HG03108 (cell line): Measurements from ENCODE around the gene KLF13.

Experiments used
- ATAC-seq: cut with Tn5 transposase; IDR thresholded peaks from one replicate; pipeline ENCODE4 v1.9.1; 2021; ENCODE audit warnings: moderate library complexity; ENCODE audit not compliant: unreplicated experiment

KLF13 gene

DNA sequence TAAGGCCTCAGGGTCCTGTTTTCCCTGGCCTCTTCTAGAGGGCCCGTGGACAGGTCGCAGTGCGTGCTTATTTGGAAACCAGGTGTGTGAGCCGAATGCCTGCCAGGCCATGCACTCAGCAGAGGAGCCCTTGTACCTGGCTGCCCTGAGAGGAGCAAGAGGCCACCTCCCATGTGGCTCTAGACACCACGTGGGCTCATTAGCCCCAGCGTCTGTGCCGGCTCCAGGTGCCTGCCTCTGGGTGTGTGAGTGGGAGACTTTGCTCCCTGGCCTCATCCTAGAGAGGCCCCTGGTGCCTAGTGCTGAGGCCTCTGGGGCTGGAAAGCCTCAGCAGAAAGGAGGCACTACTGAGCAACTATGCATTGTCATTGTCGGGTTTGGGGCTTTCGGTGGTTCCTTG, 50.4 kb downstream of the KLF13 start:
- no peak for ATAC-seq

DNA sequence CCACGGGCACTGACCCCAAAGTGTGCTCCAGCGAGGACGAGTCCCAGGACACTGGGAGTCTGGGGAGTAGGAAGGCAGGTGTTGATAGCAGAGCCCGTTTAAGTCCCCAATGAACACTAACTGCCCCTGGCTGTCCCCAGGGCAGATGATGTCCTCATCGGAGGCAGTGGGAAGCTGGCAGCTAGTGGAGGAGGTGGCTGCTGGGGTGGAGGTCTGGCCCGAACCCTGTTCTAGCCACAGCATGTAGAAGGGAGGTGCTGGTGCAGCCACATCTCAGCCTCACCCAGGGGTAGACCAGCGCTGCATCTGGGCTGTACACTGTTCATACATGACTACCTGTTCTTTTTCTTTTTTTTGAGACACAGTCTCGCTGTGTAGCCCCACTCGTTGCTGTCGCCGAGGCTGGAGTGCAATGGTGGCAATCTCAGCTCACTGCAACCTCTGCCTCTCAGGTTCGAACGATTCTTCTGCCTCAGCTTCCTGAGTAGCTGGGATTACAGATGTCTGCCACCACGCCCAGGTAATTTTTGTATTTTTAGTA, 51.8 kb downstream of the KLF13 start:
- ATAC-seq = no peak

DNA sequence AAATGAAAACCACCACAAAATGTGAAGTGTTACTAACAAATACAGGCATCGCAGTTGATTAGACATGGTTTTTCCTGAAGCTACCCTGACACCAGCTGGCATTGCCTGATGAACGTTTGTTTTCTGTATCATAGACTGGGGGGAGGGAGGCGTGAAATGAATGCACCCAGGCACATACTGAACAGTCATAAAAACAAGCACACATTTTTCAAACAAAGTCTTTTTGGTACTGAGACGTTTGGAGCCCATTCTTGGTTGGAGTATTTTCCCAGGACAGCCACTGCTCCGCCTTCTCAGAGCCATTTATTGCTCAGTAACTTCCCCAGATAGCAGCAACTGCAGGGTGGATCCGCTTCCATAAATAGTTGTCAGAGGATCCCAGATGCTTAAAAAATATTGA, 52.4 kb downstream of the KLF13 start:
- ATAC-seq = no peak

- no peak for ATAC-seq
These were observed 52.9 kb downstream of the KLF13 start for GRCh38 chr15:31379577-31379976.

DNA sequence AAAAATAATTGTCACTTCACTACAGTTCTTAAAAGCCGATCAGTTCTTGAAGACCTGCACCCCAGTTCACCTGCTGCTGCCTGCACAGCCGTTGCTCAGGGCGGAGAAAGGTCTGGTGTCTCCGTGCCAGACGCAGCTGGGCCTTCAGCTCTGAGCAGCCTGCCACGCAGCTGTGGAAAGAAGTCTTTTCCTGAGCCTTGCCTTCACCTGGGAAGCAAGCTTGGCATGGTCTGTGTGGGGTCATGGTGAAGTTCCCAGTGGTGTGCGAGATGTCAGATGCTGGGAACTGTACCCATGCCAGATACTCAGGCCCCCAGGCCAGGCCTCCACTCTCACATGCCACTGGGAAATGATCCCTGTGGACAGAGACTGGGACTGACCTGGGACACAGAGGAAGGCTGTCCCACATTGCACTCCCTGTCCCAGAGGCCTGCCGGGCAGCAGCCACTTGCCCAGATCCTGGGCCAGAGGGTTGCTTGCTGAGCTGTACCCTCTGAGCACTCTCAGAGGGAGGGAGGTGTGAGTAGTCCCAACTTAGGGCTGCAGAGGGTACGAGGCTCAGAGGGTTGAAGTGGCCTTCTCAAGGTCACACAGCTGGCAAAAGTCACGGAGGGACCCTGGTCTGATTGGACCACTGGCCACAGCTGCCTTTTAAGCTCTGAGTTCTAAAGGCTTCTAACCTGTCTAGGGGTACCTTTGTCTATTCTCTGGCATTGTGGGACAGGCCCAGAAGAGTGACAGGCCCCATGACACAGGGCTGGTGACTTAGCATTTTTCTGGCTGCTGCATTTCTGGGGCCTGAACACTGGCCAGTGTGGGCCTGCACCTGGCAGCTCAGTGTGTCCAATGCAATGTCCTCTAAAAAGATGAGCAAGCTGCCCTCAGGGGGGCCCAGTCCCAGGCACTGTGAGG, 55.4 kb downstream of the KLF13 start:
- no peak for ATAC-seq

DNA sequence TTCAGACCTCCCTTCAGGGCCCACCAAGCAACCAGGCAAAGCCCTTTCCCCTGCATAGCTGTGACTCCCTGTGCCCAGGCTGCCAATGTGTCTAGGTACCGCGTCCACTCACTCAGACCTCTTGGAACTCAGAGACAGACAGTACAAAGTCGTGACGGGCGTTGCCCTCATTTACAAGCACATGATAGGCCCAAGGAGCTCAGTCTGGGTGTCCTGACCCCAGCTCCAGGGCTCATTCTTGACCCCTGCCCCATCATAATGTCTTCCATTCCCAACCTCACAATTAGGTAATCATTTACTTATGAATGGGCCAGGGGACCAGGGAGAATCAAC, 56.0 kb downstream of the KLF13 start:
- ATAC-seq = no peak

DNA sequence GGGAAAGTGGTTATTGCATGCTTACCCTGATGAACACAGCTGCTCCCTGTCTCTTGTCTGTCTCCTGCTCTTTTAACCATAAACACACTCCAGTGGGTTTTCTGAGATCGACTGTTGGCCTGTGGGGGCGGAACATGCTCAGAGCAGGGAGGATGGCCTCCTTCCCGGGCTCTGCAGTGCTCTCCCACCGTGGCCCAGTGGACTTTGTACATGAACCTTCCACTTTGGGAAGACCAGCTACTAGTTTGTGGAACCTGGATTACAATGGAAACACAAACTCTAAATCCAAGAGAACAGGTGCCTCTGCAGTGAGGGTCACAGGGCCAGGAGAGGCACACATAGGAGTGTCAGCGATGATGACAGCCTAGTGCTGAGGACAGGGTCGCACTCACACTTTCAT, 56.5 kb downstream of the KLF13 start:
- ATAC-seq = no peak

DNA sequence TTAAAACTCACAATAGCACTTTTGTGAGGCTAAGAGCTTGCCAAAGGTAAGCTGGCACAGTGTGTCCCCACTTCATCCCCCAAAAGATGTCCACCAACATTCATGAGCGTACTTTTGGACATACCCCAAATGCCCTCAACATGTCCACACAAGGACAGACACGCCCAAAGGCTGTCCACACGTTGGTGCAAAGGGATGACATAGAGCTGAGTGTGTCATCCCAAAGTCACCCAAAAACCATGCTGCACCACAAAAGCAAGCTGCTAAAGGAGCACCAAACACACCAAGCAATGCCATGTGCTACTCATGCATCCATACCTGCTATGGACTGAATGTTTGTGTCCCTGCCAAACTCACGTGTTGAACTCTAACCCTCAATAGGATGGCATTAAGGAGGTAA, 57.9 kb downstream of the KLF13 start:
- no peak for ATAC-seq

DNA sequence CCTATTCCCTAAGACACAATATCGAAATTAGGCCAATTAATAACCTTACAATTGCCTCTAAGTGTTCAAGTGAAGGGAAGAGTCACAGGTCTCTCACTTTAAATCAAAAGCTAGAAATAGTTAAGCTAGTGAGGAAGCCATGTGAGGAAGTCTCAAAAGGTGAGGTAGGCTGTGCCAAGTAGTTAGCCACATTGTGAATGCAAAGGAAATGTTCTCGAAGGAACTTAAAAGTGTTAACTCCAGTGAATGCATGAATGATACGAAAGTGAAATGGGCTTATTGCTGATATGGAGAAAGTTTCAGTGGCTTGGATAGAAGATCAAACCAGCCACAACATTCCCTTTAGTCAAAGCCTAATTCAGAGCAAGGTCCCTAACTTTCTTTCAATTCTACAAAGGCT, 59.1 kb downstream of the KLF13 start:
- ATAC-seq = no peak

GRCh38 chr15:31387092-31387478, 60.5 kb downstream of the KLF13 start:
- no peak for ATAC-seq

DNA sequence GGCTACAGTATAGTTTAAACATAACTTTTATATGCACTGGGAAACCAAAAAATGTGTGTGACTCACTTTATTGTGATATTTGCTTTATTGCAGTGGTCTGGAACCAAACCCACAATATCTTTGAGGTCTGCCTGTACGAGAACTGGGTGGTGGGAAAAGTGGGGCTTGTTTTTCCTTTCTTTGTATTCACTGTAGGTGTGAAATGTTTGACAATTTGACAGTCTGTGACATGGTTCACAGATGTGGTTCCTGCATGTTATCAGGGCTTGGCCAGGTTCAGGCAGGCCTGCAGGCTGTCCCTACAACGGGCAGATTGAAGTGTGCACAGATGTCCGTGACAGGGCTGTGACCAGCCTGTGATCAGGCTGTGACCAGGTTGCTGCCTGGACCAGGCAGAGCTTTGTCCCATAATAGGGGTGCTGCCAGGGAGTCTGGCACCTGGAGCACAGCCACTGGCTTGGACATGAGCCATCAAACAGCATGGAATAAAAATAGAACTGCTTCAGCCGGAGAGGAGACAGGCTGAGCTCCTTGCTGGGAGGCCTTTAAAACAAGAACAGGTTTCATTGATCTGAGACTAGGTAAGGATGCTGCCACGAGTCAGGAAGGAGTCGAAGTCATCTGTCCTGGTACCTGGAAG, 61.0 kb downstream of the KLF13 start:
- no peak for ATAC-seq

- no peak for ATAC-seq
These were observed 62.9 kb downstream of the KLF13 start for GRCh38 chr15:31389576-31389975.

DNA sequence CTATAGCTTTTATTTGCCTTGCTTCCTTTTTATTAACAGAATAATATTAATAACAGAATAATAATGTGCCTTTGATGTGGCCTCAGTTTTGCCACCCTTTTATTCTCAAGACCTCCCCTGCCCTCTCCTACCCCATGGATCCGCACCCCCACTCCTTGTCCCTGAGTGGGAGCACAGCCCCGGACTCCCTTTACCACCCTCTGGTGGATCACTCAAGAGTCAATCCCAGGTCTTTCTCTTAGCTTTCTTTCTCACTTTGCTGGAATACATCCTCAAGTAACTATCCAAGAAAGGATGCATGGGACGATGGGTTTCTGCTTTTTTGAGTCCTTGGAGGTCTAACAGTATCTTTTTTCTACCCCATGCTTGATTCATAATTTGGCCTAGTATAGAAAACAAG, 63.4 kb downstream of the KLF13 start:
- ATAC-seq = no peak

DNA sequence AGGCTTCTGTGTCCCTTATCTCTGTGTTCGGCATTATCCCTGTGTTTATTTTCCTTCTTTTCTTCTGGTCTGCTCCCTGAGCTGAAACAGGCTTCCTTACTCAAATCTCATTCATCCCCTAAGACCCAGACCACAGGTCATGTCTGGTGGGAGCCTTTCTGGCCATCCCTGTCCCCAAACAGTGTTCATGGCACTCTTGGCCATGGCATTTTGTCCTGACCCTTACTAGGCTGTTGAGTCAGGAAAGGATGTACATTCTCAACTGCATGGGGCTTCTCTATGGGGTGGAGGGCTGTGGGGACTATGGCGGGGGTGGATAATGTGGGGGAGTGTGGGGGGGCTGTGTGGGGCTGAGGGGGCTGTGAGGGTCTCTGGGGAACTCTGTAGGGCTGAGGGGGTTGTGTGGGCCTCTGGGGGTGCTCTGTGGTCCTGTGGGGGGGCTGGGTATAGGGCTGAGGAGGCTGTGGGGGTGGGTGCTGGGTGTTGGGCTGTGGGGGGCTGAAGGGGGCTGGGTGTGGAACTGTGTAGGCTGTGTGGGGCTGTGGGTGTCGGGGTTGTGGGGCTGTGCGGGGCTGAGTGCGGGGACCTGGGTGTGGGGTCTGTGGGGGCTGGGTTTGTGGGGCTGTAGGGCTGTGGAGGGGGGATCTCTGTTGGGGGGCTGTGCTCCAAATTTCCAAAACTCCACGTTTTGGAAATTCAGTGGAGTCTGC, 64.3 kb downstream of the KLF13 start:
- no peak for ATAC-seq

DNA sequence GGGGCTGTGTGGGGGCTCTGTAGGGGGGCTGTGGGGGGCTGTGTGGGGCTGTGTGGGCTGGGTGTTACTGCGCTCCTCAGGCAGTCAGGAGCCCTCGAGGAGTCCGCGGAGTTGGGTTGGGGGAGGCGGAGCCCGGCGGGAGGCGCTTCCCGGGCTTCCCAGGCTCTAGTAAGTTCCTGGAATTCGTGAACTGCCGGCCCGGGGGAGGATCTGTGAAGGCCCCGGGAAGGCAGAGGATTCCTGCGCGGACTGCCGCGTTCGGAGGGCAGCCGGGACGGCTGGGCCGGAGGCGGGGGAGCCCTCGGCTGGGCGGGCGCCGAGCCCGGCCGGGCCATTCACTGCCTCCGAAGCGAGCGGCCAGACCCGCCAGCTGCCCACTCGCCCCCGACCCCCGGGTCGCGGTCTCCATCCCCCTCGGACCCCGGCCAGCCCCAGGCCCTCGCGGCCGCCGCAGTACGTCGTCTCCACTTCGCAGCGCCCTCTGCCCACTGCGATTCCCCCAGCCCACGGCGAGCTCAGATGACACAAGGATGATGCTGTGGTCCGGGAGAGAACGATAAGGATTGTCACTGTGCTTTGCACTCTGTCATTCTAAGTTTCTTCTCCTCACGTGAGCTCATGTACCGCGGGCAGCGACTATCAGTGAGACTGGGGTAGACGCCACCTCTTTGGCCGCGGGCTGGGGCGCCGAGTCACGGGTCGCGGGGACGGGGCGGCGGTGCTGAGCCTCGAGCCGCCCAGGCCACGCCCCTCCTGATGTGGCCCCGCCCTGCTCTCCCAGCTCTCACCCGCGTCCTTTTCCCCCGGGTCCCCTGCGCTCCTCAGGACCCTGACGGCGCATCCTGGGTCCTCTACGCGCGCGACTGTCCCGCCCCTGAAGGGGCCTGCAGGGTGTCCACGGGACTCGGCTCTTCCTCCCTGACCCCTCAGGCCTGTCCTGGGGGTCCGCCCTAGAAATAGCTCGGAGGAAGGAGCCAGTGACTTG, 65.3 kb downstream of the KLF13 start:
- ATAC-seq = peak; percentile 73

GRCh38 chr15:31392761-31393401, 66.2 kb downstream of the KLF13 start:
- peak; percentile 17 for ATAC-seq

DNA sequence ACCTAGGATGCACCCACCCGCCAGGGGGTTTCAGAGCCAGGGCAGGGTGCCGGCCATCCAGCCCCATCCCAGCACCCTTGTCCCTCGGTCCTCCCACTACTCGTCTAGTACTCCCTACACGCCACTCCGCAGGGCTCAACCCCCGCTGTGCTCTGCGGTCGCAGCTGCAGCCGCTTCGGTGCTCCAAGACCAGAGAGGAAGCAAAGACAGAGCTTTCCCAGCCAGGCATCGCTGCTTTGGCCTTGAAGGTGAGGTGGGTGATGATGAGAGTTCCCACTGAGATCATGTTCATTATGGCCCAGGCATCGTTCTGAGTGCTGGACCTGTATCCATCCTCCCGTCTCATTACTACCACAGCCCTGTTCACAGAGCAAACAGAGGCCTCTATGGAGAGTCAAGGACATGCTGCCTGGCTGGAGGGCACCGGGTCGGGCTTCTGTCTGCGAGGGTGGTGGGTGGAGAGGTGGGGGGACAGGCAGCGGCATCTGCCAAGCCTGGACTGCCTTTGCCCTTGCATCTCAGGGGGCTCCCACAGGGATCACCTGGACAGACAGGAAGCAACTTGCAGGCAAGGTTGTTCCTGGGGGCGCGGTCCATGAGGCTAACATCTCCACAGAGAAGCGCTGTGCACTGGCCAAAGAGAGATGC, 66.9 kb downstream of the KLF13 start:
- ATAC-seq = no peak

GRCh38 chr15:31396881-31397560, 70.4 kb downstream of the KLF13 start:
- ATAC-seq = no peak
